Measurements from ENCODE around the gene TAC3.

GRCh38 chr12:56978397-56979138 lies 37.8 kb downstream of the TAC3 start:
- TF ChIP-seq CTCF (conservative IDR thresholded peaks at IDR 0.05; ENCODE audit: low read depth, low read length) (no peak), EZH2 (IDR thresholded peaks at IDR 0.05; ENCODE audit: low read length, unreplicated experiment) (no peak)
